ENCODE measurements around the gene RAB3A.

The RAB3A gene

GRCh38 chr19:18224525-18225354 is 20.9 kb upstream of the RAB3A start:
- peak overlapping the region; percentile 42 for H3K4me3 ChIP-seq (ENCODE audit: low read depth, low read length)
- no peak for TF ChIP-seq CTCF (IDR thresholded peaks at IDR 0.05; ENCODE audit: insufficient read depth, low read depth, low read length, missing control alignments)
- DNase-seq (ENCODE audit: low read depth), result peak; percentile 99

GRCh38 chr19:18223860-18224524 is 20.1 kb upstream of the RAB3A start:
- no peak for TF ChIP-seq CTCF (IDR thresholded peaks at IDR 0.05; ENCODE audit: insufficient read depth, low read depth, low read length, missing control alignments)
- peak; percentile 39 for DNase-seq (ENCODE audit: low read depth)
- peak overlapping the region; percentile 39 for H3K4me3 ChIP-seq (ENCODE audit: low read depth, low read length)

GRCh38 chr19:18221815-18222725 is 18.2 kb upstream of the RAB3A start:
- TF ChIP-seq CTCF (IDR thresholded peaks at IDR 0.05; ENCODE audit: insufficient read depth, low read depth, low read length, missing control alignments), result no peak
- no peak overlapping the region for H3K4me3 ChIP-seq (ENCODE audit: low read depth, low read length)
- DNase-seq (ENCODE audit: low read depth), result no peak

GRCh38 chr19:18220632-18221275 is 16.9 kb upstream of the RAB3A start:
- DNase-seq (ENCODE audit: low read depth), result no peak
- no peak for TF ChIP-seq CTCF (IDR thresholded peaks at IDR 0.05; ENCODE audit: insufficient read depth, low read depth, low read length, missing control alignments)
- H3K4me3 ChIP-seq (ENCODE audit: low read depth, low read length), result no peak overlapping the region

- H3K4me3 ChIP-seq (ENCODE audit: low read depth, low read length), result no peak overlapping the region
- no peak for TF ChIP-seq CTCF (IDR thresholded peaks at IDR 0.05; ENCODE audit: insufficient read depth, low read depth, low read length, missing control alignments)
- no peak for DNase-seq (ENCODE audit: low read depth)
These were observed 16.2 kb upstream of the RAB3A start for GRCh38 chr19:18219911-18220631.

- H3K4me3 ChIP-seq (ENCODE audit: low read depth, low read length), result no peak overlapping the region
- no peak for DNase-seq (ENCODE audit: low read depth)
- TF ChIP-seq CTCF (IDR thresholded peaks at IDR 0.05; ENCODE audit: insufficient read depth, low read depth, low read length, missing control alignments), result no peak
These were observed 14.8 kb upstream of the RAB3A start for GRCh38 chr19:18218600-18218999.
